GM19397 (cell line): ENCODE results near the gene STXBP5.

ENCODE experiments used
- ATAC-seq: cut with Tn5 transposase; IDR thresholded peaks from one replicate; pipeline ENCODE4 v1.9.1; 2021; ENCODE audit warnings: mild to moderate bottlenecking, moderate library complexity; ENCODE audit not compliant: unreplicated experiment

Gene STXBP5

GRCh38 chr6:147177286-147177685, 26.9 kb upstream of the STXBP5 start:
- no peak for ATAC-seq

DNA sequence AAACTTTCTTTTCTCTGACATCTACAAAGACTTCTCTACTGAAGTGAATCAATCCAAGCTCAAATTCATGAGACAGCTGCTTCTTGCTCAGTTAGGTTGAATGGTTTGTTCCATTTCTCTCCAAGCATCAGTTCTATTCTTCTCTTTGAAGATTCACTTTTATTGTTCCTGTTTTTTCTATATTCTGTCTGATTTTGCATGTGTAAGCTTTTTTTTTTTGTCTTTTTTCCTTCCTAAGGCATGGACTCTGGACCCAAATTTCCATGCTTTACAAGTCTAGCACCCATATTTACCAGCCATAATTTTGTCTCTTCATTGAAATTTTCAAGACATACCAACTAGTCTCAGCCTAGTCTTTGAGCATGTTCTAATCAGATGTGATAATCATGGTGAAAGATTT, 25.9 kb upstream of the STXBP5 start:
- no peak for ATAC-seq

DNA sequence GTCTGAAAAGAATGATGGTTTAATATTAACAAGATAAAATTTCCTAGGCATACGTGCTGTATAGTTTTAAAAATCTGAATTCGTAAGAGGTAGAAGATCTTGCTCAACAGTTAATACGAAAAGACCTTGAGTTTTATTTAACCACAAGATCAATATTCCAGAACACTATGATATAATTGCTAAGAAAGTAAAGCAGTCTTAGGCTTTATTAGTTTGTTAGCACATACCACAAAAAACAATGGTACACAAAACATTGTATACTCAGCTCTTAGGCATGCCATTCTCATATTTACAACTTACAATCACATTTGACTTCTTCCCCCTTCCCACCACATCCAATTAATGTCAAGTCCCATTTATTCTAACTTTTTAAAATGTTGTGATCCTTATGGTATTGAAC, 24.4 kb upstream of the STXBP5 start:
- no peak for ATAC-seq

DNA sequence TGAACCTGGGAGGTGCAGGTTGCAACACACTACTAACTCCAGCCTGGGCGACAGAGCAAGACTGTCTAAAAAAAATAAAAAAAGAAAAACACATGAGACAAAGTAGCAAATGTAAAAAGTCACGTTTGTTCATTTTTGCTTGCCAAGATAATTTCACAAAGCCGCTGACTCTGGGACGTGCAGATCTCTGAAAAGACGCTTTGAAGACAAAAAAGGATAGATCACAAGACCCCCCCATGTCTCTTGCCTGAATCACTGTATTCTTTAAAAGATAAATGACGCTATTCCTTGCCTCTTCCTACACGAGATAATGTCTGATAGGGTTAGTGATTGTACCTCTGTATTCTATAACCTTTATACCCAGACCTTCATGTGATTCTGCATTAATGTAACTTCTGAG, 23.3 kb upstream of the STXBP5 start:
- ATAC-seq, result no peak

DNA sequence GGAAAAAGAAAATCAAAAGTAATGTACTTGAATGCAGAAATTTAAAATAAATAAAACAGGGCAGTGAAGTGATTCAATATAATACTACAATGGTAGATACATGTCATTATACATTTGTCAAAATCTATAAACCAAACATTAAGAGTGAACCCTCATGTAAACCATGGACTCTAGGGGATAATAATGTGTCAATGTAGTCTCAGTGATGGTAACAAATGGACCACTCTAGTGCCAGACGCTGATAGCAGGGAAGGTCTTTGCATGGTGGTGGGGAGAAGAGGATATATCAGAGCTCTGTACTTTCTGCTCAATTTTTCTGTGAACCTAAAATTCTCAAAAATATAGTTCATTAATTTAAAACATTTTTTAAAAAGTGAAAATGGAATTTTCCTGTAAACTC, 19.8 kb upstream of the STXBP5 start:
- ATAC-seq, result no peak

- no peak for ATAC-seq
These were observed 19.0 kb upstream of the STXBP5 start for GRCh38 chr6:147185216-147185615.

- no peak for ATAC-seq
These were observed 13.7 kb upstream of the STXBP5 start for GRCh38 chr6:147190556-147190955.

DNA sequence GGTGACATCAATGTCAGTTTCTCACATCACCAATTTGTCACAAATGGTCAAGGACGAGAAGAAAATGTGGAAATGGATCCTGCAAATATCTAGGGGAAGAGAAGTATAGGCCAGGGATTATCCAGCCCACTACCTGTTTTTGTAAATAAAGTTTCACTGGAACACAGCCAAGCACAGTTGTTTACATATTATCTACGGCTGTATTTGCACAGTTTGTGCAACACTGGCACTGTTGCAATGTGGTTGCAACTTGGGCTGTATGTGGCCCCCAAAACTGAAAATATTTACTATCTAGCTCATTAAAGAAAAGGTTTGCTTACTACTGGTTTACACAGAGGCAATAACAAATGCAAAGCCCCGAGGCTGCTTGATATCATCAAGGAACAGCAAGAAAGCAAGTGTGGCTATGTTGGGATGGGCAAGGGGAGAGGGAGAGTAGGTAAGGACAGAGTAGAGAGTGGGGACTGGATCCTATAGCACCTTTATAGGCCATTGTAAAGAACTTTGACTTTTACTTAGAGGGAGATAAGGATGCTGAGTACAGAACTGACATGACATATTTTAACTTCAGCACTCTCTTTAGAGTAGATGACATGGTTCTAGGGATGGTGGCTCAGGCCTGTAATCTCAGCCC, 11.8 kb upstream of the STXBP5 start:
- ATAC-seq, result no peak

DNA sequence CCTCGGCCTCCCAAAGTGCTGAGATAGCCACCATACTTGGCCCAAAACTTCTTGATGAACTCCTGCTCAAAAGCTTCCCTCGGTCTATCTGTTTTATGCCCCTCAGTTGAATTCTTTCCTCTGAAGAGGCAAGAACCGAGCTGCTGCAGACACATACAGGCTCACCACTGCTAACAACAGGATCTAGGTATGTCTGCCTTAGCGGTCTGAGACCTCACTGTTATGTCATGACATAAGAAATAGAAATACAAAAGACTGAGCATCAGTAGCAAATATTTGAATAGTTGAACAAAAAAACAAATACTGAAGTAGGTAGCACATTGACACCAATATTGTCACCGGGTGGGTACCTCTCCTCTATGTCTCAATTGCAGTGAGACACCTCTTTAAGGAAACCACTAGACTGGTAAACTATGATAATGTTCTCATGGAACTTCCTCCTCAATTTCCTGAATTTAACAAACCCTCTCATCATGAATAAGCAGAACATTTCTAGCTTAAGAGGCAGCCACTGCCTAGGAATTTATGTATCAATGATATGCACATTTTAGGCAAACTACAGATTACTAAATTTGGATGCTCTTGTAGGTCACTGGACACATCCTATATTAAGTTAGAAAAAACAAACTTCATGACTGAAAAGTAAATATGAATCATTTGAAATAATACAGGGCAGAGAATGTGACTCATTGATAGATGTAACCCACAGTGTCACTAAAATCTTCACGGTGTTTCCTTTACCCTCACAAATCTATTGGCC, 9.4 kb upstream of the STXBP5 start:
- no peak for ATAC-seq

GRCh38 chr6:147195510-147195909, 8.7 kb upstream of the STXBP5 start:
- ATAC-seq, result no peak

GRCh38 chr6:147195987-147196386, 8.2 kb upstream of the STXBP5 start:
- ATAC-seq, result no peak

DNA sequence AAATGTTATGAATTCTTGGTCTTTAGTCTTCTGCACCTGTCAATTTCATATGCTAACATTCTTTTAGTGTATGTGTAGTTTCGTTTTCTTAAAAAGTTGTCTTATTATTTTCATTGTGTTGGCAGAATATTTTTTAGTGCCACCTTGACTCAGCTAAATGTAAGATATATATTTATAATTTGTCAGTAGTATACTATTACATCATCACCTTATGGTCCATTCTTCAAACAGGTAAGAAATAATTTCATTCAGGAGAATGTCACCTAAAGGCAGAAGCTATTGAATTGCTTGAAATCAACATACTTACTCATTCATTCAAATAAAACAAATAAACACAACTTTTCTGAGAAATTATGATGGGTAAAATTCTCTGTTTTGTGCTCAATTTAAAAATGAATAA, 3.5 kb upstream of the STXBP5 start:
- ATAC-seq, result no peak

- no peak for ATAC-seq
These were observed 2.2 kb upstream of the STXBP5 start for GRCh38 chr6:147201885-147202515.

DNA sequence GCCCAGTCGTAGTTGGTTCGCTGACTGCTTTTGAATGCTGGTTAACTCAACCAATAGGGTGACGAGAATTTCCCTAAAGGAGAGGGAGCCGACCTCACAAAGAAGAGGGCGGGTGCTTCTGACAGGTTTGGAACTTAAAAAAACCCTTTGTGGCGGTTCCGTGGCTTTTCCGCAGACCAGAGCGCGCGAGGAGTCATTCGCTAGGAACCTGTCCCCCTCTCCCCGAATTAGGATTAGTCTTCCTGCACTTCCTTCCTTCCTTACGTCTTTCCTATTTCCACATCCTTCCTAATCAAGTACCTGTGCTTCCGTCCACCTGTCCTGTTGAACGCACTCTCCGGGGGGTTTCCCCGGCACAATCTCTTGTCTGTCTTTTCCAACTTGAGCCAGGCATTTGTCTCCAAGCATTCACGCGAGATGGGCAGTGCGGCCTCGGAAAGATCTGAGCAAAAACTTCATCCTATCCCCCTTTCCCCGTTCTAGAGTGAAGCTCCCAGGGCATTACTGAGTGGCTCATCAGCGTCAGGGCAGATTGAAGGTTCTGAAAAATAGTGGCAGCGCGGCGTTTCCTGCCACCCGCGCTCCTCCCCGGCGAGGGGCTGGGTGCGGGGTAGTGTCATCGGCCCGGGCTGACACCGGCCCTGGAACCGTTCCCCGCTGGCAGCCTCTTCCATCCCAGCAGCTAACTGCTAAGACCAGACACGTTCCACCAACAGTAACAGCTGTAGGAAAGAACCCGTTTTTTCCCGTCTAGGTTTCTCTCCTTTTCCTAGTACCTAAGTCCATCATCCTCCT, 1.5 kb upstream of the STXBP5 start:
- ATAC-seq, result peak; percentile 66

- ATAC-seq, result peak; percentile 67
These were observed 732 bp upstream of the STXBP5 start for GRCh38 chr6:147203311-147204059.

DNA sequence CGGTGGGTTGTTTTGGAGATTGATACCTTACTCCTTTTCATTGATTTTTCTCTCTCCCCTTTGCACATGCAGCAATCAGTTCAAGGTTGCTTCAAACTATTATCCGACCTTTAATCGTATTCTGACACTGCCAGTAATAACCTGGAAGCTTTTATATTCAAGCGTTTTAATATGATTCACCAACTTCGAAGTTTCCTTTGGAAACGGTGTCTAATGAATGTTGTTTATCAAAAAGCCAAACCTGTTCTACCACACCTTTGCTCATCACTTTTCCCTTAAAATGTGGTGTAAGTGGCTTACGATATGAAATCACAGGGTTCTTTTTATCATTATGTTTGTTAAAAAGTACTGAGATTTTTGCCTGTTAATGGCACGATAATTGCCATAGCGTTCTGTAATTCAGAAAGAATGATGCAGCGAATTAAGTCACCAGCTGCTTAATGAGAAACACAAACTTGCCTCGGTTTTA, 660 bp downstream of the STXBP5 start:
- ATAC-seq, result no peak

GRCh38 chr6:147205690-147206600, 1.7 kb downstream of the STXBP5 start:
- no peak for ATAC-seq

GRCh38 chr6:147207351-147207750, 3.1 kb downstream of the STXBP5 start:
- no peak for ATAC-seq
